ENCODE data around the gene PAFAH1B2.

DNA sequence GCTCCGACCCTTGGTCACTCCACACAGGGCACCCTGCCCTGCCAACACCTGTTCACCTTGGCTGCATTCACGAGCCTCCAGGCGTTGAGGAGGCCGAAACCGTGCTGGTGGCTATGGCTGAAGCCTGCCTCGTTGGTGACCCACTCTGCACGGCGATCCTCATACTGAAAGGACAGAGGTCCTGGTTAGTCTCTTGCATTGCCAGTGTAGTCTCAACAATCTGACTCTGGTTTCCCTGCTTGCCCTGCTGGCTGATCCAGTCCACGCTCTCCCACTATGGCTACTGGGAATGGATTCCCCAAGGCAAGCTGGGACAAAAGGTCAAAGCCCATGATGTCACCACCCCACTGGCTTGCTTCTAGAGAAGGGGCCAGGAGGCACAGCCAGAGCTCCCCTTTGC lies 74.9 kb downstream of the PAFAH1B2 start:
- TF ChIP-seq ZNF274 (IDR thresholded peaks at IDR 0.05; ENCODE audit: low read depth, low read length) (no peak), SUZ12 (IDR thresholded peaks at IDR 0.05; ENCODE audit: extremely low read depth, insufficient read depth, insufficient read length) (no peak), YY1 (IDR thresholded peaks at IDR 0.05; ENCODE audit: insufficient read depth, insufficient read length) (no peak)
